H9 (cell line): ENCODE results near the gene ALKBH8. TPM values are rescaled to one million over a fixed set of nuclear protein-coding genes. Genes with fewer than 3 reads are reported as not detected.

Experiments used
- DNase-seq: peaks from one replicate; pipeline ENCODE4 v3.0.0-alpha.2; 2017
- H2AFZ ChIP-seq: one replicate; pipeline ENCODE4 v1.6.1; 2013; ENCODE audit warnings: mild to moderate bottlenecking, low read length, control low read depth, moderate library complexity
- H2AK5ac ChIP-seq: 2 replicates; pipeline ENCODE4 v1.6.1; 2013; ENCODE audit warnings: low read length, control low read depth, mixed read lengths; ENCODE audit not compliant: insufficient read length
- H2BK120ac ChIP-seq: one replicate; pipeline ENCODE4 v1.6.1; 2013; ENCODE audit warnings: low read depth, mild to moderate bottlenecking, low read length, control low read depth, inconsistent platforms; ENCODE audit not compliant: poor library complexity, severe bottlenecking
- H2BK12ac ChIP-seq: 2 replicates; pipeline ENCODE4 v1.6.1; 2013; ENCODE audit warnings: low read length, control low read depth, mixed read lengths, low read depth; ENCODE audit not compliant: insufficient read length
- H2BK15ac ChIP-seq: 2 replicates; pipeline ENCODE4 v1.6.1; 2013; ENCODE audit warnings: low read depth, low read length, control low read depth
- H2BK20ac ChIP-seq: one replicate; pipeline ENCODE4 v1.6.1; 2013; ENCODE audit warnings: low read depth, mild to moderate bottlenecking, low read length, control low read depth, inconsistent platforms; ENCODE audit not compliant: poor library complexity, severe bottlenecking
- H2BK5ac ChIP-seq: 2 replicates; pipeline ENCODE4 v1.6.1; 2013; ENCODE audit warnings: low read length, control low read depth, mixed read lengths; ENCODE audit not compliant: insufficient read length
- H3K14ac ChIP-seq: 2 replicates; pipeline ENCODE4 v1.6.1; 2013; ENCODE audit warnings: low read length, control low read depth; ENCODE audit not compliant: insufficient read depth
- H3K18ac ChIP-seq: 2 replicates; pipeline ENCODE4 v1.6.1; 2013; ENCODE audit warnings: low read depth, mild to moderate bottlenecking, mixed read lengths, low read length, control low read depth; ENCODE audit not compliant: insufficient read length
- H3K23ac ChIP-seq: 2 replicates; pipeline ENCODE4 v1.6.1; 2013; ENCODE audit warnings: low read length, control low read depth, mixed read lengths, low read depth; ENCODE audit not compliant: insufficient read length
- H3K23me2 ChIP-seq: 2 replicates; pipeline ENCODE4 v1.6.1; 2013; ENCODE audit warnings: low read depth, mild to moderate bottlenecking, mixed read lengths, low read length, control low read depth; ENCODE audit not compliant: insufficient read length, poor library complexity, severe bottlenecking
- H3K27ac ChIP-seq: 2 replicates; pipeline ENCODE4 v1.5.1; 2013; ENCODE audit warnings: low read length, control low read depth, mixed read lengths, low read depth; ENCODE audit not compliant: insufficient read length
- H3K27me3 ChIP-seq: 2 replicates; pipeline ENCODE4 v1.6.1; 2013; ENCODE audit warnings: low read length, control low read depth, inconsistent platforms; ENCODE audit not compliant: insufficient read depth
- H3K4ac ChIP-seq: 2 replicates; pipeline ENCODE4 v1.6.1; 2013; ENCODE audit warnings: low read depth, mild to moderate bottlenecking, control low read depth, inconsistent platforms, low read length, moderate library complexity
- H3K4me1 ChIP-seq: 2 replicates; pipeline ENCODE4 v1.6.1; 2013; ENCODE audit warnings: low read length, control low read depth, inconsistent platforms; ENCODE audit not compliant: insufficient read depth
- H3K4me2 ChIP-seq: 2 replicates; pipeline ENCODE4 v1.6.1; 2013; ENCODE audit warnings: low read length, control low read depth, mixed read lengths; ENCODE audit not compliant: insufficient read length, insufficient read depth
- H3K56ac ChIP-seq: 2 replicates; pipeline ENCODE4 v1.6.1; 2013; ENCODE audit warnings: low read depth, mild to moderate bottlenecking, mixed read lengths, low read length, control low read depth; ENCODE audit not compliant: insufficient read length
- H3K79me1 ChIP-seq: 2 replicates; pipeline ENCODE4 v1.6.1; 2013; ENCODE audit warnings: low read depth, mild to moderate bottlenecking, moderate library complexity, low read length, control low read depth, inconsistent platforms; ENCODE audit not compliant: insufficient read depth, poor library complexity, severe bottlenecking
- H3K79me2 ChIP-seq: 2 replicates; pipeline ENCODE4 v1.6.1; 2013; ENCODE audit warnings: low read length, control low read depth, inconsistent platforms; ENCODE audit not compliant: insufficient read depth
- H3K9ac ChIP-seq: 2 replicates; pipeline ENCODE4 v1.6.1; 2013; ENCODE audit warnings: low read length, control low read depth, mixed read lengths; ENCODE audit not compliant: insufficient read length; ENCODE audit errors: extremely low read depth
- H3K9me3 ChIP-seq: one replicate; pipeline ENCODE4 v1.6.1; 2013; ENCODE audit warnings: low read depth, low read length, inconsistent platforms; ENCODE audit not compliant: control insufficient read depth
- H3T11ph ChIP-seq: one replicate; pipeline ENCODE4 v1.6.1; 2013; ENCODE audit warnings: mild to moderate bottlenecking, low read length, control low read depth, inconsistent platforms
- H4K20me1 ChIP-seq: one replicate; pipeline ENCODE4 v1.6.1; 2013; ENCODE audit not compliant: control insufficient read depth, insufficient read length, insufficient read depth
- H4K5ac ChIP-seq: 2 replicates; pipeline ENCODE4 v1.6.1; 2013; ENCODE audit warnings: low read depth, mild to moderate bottlenecking, mixed read lengths, low read length, control low read depth; ENCODE audit not compliant: insufficient read length
- H4K8ac ChIP-seq: replicated peaks from 2 replicates; pipeline ENCODE4 v1.6.1; 2013; ENCODE audit warnings: low read length, control low read depth, mixed read lengths, low read depth; ENCODE audit not compliant: insufficient read length
- H4K91ac ChIP-seq: 2 replicates; pipeline ENCODE4 v1.6.1; 2013; ENCODE audit warnings: low read depth, mild to moderate bottlenecking, moderate library complexity, mixed read lengths, low read length, control low read depth; ENCODE audit not compliant: insufficient read length
- H3K27ac Mint-ChIP-seq, 3 experiments: 2 replicates in 2 of 3; 3 replicates in 1 of 3; pipeline ENCODE4 v1.8.0; 2020 to 2021; ENCODE audit warnings: mixed read lengths in 3 of 3, mild to moderate bottlenecking in 1 of 3, moderate library complexity in 1 of 3
- H3K27me3 Mint-ChIP-seq: 2 replicates; pipeline ENCODE4 v1.8.0; 2021; ENCODE audit warnings: low read depth, mild to moderate bottlenecking, moderate library complexity, mixed read lengths
- H3K36me3 Mint-ChIP-seq, 3 experiments: 2 replicates in 2 of 3; 3 replicates in 1 of 3; pipeline ENCODE4 v1.8.0; 2020 to 2021; ENCODE audit warnings: low read depth in 3 of 3, mixed read lengths in 3 of 3; ENCODE audit not compliant: insufficient read depth in 1 of 3
- H3K4me1 Mint-ChIP-seq, 2 experiments: 2 replicates each; pipeline ENCODE4 v1.8.0; 2020; ENCODE audit warnings: mixed read lengths in 2 of 2
- H3K4me3 Mint-ChIP-seq, 2 experiments: 2 replicates in 1 of 2; 3 replicates in 1 of 2; pipeline ENCODE4 v1.8.0; 2020 to 2021; ENCODE audit warnings: mild to moderate bottlenecking in 2 of 2, mixed read lengths in 2 of 2, moderate library complexity in 1 of 2
- H3K9me3 Mint-ChIP-seq, 2 experiments: 2 replicates in 1 of 2; 3 replicates in 1 of 2; pipeline ENCODE4 v1.8.0; 2020; ENCODE audit warnings: mild to moderate bottlenecking in 2 of 2, mixed read lengths in 2 of 2, moderate library complexity in 1 of 2
- WGBS: extraction: QIAGEN DNeasy Blood & Tissue Kit; methylation state at CpG from one replicate; pipeline ENCODE4 v1.1.7; 2013; ENCODE audit warnings: missing lambda C conversion rate, low lambda C conversion rate, mixed read lengths; ENCODE audit not compliant: insufficient read length; ENCODE audit errors: extremely low coverage; 5-methylcytosine and 5-hydroxymethylcytosine counted together
- total RNA-seq: library from RNA; stranded (reverse); gene quantifications from 2 replicates; pipeline ENCODE4 v1.2.1, GENCODE V29; 2021
- TF ChIP-seq, protein P1 (sequence below): fragments of 200-600 bp; sonication (generic); conservative IDR thresholded peaks from 3 replicates; pipeline ENCODE4 v1.8.0; 2021; ENCODE audit warnings: antibody characterized with exemption, mild to moderate bottlenecking

Gene ALKBH8
- total RNA-seq, 1 experiment from 2014 or later, result 12.7 TPM

GRCh38 chr11:107609400-107610218, 44.1 kb upstream of the ALKBH8 start:
- no peak overlapping the region for H4K8ac ChIP-seq
- no CpG with 5 or more reads among the region's 10 CpGs for WGBS

More at GRCh38 chr11:107609400-107610218, 44.1 kb upstream of the ALKBH8 start:
- Mint-ChIP-seq H3K27me3 (peaks cover 6% of the 10 kb centered on the region), H3K27ac (no peak overlapping the region; a peak in 1 of 7 replicates), H3K9me3 (no peaks in the 10 kb centered on the region; a peak in 1 of 5 replicates), H3K4me1 (peaks cover 22 to 26% of the 10 kb centered on the region in 2 experiments), H3K36me3 (no peaks in the 10 kb centered on the region), H3K4me3 (peak overlapping the region in 1 of 2 experiments; percentile 3; a peak in 1 of 5 replicates)
- Histone ChIP-seq H3K27me3 (no peaks in the 10 kb centered on the region), H3K18ac (no peak overlapping the region), H3T11ph (no peak overlapping the region), H2BK12ac (no peak overlapping the region), H3K4ac (no peak overlapping the region), H2BK120ac (no peak overlapping the region), H2AK5ac (no peak overlapping the region), H3K23ac (no peak overlapping the region), H4K91ac (no peak overlapping the region), H3K9ac (no peak overlapping the region), H4K20me1 (no peaks in the 10 kb centered on the region), H3K4me2 (no peak overlapping the region), H2BK20ac (no peak overlapping the region), H3K23me2 (no peaks in the 10 kb centered on the region), H2BK5ac (no peak overlapping the region), H3K56ac (no peak overlapping the region), H2BK15ac (no peak overlapping the region), H3K4me1 (no peaks in the 10 kb centered on the region; the same call in 1 of the 2 replicates), H2AFZ (no peak overlapping the region), H3K79me2 (no peaks in the 10 kb centered on the region), H3K27ac (no peak overlapping the region), H3K14ac (no peak overlapping the region), H3K9me3 (no peaks in the 10 kb centered on the region), H4K5ac (no peak overlapping the region), H3K79me1 (no peaks in the 10 kb centered on the region)
- TF ChIP-seq, protein P1, sequence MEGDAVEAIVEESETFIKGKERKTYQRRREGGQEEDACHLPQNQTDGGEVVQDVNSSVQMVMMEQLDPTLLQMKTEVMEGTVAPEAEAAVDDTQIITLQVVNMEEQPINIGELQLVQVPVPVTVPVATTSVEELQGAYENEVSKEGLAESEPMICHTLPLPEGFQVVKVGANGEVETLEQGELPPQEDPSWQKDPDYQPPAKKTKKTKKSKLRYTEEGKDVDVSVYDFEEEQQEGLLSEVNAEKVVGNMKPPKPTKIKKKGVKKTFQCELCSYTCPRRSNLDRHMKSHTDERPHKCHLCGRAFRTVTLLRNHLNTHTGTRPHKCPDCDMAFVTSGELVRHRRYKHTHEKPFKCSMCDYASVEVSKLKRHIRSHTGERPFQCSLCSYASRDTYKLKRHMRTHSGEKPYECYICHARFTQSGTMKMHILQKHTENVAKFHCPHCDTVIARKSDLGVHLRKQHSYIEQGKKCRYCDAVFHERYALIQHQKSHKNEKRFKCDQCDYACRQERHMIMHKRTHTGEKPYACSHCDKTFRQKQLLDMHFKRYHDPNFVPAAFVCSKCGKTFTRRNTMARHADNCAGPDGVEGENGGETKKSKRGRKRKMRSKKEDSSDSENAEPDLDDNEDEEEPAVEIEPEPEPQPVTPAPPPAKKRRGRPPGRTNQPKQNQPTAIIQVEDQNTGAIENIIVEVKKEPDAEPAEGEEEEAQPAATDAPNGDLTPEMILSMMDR, result no peak
- no peak for DNase-seq
